ENCODE data around the gene GNAT1. TPM values are rescaled to one million over a fixed set of nuclear protein-coding genes. Genes with fewer than 3 reads are reported as not detected.
"Not testable (repeated sequence)": the region's sequence is repeated elsewhere in the genome, so short reads cannot be mapped to it uniquely, and the experiment has no call there.

The GNAT1 gene
- total and polyA plus RNA-seq, 9 donors: not detected

DNA sequence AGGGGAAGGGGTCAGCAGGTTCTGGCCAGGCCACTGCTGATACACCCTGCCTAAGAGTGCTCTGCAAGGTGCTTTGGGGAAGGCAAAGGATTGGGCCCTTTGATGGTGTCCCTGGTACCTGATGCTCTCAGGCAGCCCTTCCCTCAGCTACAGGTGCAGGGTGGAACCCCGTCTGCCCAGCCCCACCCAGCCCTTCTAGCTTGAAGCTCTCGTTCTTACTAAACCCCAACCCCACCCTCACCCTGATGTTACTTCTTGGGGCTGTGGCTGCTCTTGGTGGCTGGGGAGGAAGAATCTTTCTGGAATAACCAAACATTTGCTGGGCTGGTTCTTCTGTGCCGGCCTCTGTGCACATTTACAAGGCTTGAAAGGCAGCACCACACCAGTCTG is 51.0 kb downstream of the GNAT1 start:
- no peak for DNase-seq
- H3K4me1 ChIP-seq (ENCODE audit: insufficient read depth): peaks cover 24% of the 10 kb centered on the region
- TF ChIP-seq EP300 (IDR thresholded peaks at IDR 0.05) (no peak), POLR2A (IDR thresholded peaks at IDR 0.05) (no peak)
- TF ChIP-seq, protein P1, sequence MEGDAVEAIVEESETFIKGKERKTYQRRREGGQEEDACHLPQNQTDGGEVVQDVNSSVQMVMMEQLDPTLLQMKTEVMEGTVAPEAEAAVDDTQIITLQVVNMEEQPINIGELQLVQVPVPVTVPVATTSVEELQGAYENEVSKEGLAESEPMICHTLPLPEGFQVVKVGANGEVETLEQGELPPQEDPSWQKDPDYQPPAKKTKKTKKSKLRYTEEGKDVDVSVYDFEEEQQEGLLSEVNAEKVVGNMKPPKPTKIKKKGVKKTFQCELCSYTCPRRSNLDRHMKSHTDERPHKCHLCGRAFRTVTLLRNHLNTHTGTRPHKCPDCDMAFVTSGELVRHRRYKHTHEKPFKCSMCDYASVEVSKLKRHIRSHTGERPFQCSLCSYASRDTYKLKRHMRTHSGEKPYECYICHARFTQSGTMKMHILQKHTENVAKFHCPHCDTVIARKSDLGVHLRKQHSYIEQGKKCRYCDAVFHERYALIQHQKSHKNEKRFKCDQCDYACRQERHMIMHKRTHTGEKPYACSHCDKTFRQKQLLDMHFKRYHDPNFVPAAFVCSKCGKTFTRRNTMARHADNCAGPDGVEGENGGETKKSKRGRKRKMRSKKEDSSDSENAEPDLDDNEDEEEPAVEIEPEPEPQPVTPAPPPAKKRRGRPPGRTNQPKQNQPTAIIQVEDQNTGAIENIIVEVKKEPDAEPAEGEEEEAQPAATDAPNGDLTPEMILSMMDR (IDR thresholded peaks at IDR 0.05): no peak
- intact Hi-C loops (cut with DNase I): no loop called here
- H3K27ac ChIP-seq: peak overlapping the region in 1 of 2 donors; percentile 52
- H3K36me3 ChIP-seq: no peaks in the 10 kb centered on the region
- no peaks in the 10 kb centered on the region for H3K27me3 ChIP-seq
- H3K4me3 ChIP-seq: no peak overlapping the region
- 65 to 71% (median 69%) methylated on average over 3 of the region's 3 CpGs for WGBS, 3 donors
- no peaks in the 10 kb centered on the region for H3K9me3 ChIP-seq

DNA sequence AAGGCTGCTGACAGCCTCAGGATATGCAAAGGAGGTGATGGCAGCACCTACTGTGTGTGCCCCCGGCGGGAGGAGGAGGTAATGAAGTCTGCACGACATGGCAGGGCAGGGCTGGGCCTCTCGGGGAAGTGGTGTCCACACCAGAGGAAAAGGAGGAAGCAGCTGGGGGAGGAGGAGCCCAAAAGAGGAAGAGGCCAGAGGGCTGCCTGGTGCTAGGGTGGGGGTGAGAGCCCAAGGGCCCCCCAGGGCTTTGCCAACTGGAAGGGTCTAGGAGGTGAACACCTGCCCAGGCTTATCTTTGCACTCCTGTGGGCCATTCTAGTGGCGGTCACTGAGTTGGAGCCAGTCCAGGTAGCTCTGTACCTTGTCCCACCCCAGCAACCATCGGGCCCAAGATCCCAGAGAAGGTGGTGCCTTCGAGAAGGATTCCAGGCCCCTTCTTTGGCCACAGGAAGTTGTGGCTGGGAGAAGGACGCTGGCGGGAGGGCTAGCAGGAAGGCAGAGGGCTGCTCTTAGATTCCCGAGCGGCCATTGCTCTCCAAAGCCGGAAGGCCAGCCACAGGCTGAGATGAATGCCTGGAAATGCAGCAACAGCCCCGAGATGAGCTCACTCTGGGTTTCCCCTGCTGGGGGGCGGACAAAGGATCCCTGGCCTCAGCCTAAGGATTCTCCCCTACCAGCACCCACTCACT is 51.6 kb downstream of the GNAT1 start:
- intact Hi-C loops (cut with DNase I): no loop called here
- H3K9me3 ChIP-seq: no peaks in the 10 kb centered on the region
- peak in 1 of 5 donors; percentile 53 for DNase-seq
- peak overlapping the region; percentile 28 to 52 for H3K27ac ChIP-seq
- WGBS, 3 donors: 33 to 37% (median 37%) methylated on average over 14 of the region's 14 CpGs
- no peaks in the 10 kb centered on the region for H3K36me3 ChIP-seq
- H3K4me3 ChIP-seq: no peak overlapping the region
- no peaks in the 10 kb centered on the region for H3K27me3 ChIP-seq
- peaks cover 23% of the 10 kb centered on the region for H3K4me1 ChIP-seq (ENCODE audit: insufficient read depth)
- TF ChIP-seq POLR2A (IDR thresholded peaks at IDR 0.05): no peak
- TF ChIP-seq EP300 (IDR thresholded peaks at IDR 0.05): no peak
- TF ChIP-seq, protein P1 (IDR thresholded peaks at IDR 0.05): no peak

DNA sequence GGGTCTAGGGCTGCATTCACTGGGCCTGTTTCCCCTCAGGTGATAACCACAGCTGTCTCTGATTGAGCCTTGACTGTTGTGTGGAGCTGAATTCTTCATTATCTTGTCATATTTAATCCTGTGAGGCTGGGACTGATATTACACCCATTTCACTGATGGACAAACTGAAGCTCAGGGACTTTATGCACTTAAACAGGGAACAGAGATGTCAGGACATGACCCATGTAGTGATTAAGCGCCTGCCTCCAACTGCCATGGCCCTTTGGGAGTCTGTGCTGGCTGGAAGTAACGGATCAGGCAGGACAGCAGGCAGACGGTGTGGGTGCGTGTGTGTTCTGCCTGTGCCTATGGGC is 52.1 kb downstream of the GNAT1 start:
- H3K4me1 ChIP-seq (ENCODE audit: insufficient read depth): peaks cover 19% of the 10 kb centered on the region
- intact Hi-C loops (cut with DNase I): no loop called here
- WGBS, 3 donors: 85 to 95% (median 85%) methylated on average over 4 of the region's 4 CpGs

DNA sequence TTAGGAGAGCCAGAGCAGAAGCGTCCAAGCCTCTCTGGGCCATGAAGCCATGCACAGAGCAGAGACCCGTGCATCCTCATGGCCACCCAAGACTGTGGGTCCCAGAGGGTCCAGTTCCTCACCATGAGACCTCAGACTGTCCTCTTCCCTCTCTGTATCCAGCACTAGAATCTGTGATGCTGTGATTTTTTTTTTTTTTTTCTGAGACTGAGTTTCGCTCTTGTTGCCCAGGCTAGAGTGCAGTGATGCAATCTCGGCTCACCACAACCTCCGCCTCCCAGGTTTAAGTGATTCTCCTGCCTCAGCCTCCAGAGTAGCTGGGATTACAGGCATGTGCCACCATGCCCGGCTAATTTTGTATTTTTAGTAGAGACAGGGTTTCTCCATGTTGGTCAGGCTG is 53.4 kb downstream of the GNAT1 start:
- DNase-seq; H3K9me3 ChIP-seq; H3K4me3 ChIP-seq; H3K36me3 ChIP-seq; H3K27me3 ChIP-seq; intact Hi-C loops (cut with DNase I); H3K27ac ChIP-seq: not testable (repeated sequence)
- H3K4me1 ChIP-seq (ENCODE audit: insufficient read depth): peaks cover 22% of the 10 kb centered on the region
- WGBS, 3 donors: 77 to 78% (median 78%) methylated on average over 6 of the region's 6 CpGs

More for the DNA sequence above, 52.1 kb downstream of the GNAT1 start:
- Histone ChIP-seq H3K4me3 (no peak overlapping the region), H3K27ac (peak overlapping the region in 1 of 2 donors; percentile 28), H3K9me3 (no peaks in the 10 kb centered on the region), H3K36me3 (no peaks in the 10 kb centered on the region), H3K27me3 (no peaks in the 10 kb centered on the region)
- no peak for DNase-seq
- TF ChIP-seq POLR2A (IDR thresholded peaks at IDR 0.05) (no peak), EP300 (IDR thresholded peaks at IDR 0.05) (no peak)
- TF ChIP-seq, protein P1 (IDR thresholded peaks at IDR 0.05): no peak

DNA sequence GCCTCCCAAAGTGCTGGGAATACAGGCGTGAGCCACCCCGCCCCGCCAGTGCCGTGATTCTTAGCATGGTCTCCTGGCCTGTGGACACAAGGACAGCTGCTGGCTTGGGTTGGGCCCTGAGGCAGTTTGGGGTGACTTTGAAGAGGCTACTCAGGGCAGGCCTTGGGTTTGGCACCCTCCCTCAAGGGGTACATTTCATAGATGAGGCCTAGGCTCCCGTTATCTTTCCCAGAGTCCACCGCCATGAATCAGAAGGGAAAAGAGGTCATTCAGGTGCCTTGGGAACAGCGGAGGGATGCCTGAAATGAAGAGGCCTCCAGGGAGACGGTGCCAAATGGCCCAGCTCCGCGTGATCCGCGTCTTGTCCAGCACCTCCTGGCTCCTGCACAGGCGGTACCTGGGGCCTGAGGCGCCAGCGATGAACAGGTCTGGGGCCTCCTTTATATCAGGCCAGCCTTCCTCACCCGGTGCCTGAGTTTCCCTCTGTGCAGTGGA is 53.9 kb downstream of the GNAT1 start:
- TF ChIP-seq POLR2A (IDR thresholded peaks at IDR 0.05) (no peak), EP300 (IDR thresholded peaks at IDR 0.05) (no peak)
- TF ChIP-seq, protein P1 (IDR thresholded peaks at IDR 0.05): no peak
- peaks cover 27% of the 10 kb centered on the region for H3K4me1 ChIP-seq (ENCODE audit: insufficient read depth)
- peak overlapping the region; percentile 41 for H3K4me3 ChIP-seq
- no peaks in the 10 kb centered on the region for H3K36me3 ChIP-seq
- intact Hi-C loops (cut with DNase I): no loop called here
- H3K27me3 ChIP-seq: no peaks in the 10 kb centered on the region
- DNase-seq: no peak
- peak overlapping the region; percentile 64 to 82 for H3K27ac ChIP-seq
- H3K9me3 ChIP-seq: no peaks in the 10 kb centered on the region
- WGBS, 3 donors: 53 to 54% (median 53%) methylated on average over 14 to 16 of the region's 16 CpGs

All from ovary (tissue), 9 donors.